ENCODE results near the gene ESRRA. TPM values are rescaled to one million over a fixed set of nuclear protein-coding genes. Genes with fewer than 3 reads are reported as not detected.

Gene ESRRA
- total and polyA plus RNA-seq, 2 experiments from 2014 or later: 17.2 to 38.6 TPM

GRCh38 chr11:64278576-64279190 is 26.6 kb upstream of the ESRRA start:
- in situ Hi-C loops (cut with MboI): no loop called here
- H3K9me3 ChIP-seq (ENCODE audit: low read depth): no peaks in the 10 kb centered on the region
- H3K9me2 ChIP-seq (ENCODE audit: insufficient read depth): no peaks in the 10 kb centered on the region
- no peaks in the 10 kb centered on the region for H4K20me1 ChIP-seq (ENCODE audit: insufficient read depth)
- TF ChIP-seq EZH2 (IDR thresholded peaks at IDR 0.05; ENCODE audit: insufficient read depth, poor library complexity, severe bottlenecking) (no peak), EZH2phosphoT487 (IDR thresholded peaks at IDR 0.05; ENCODE audit: insufficient read depth, low read depth) (no peak)
- H3K4me3 ChIP-seq: no peak overlapping the region
- no peak overlapping the region for H2AFZ ChIP-seq
- H3K27ac ChIP-seq: no peak overlapping the region
- no peak for DNase-seq
- 0 out of 2 replicates have a peak, but pooled peaks cover 8% of the 10 kb centered on the region for H3K36me3 ChIP-seq (ENCODE audit: low read depth)
- H3K27me3 ChIP-seq (replicated peaks; ENCODE audit: insufficient read depth): no peaks in the 10 kb centered on the region
- 82 to 84% methylated on average over 8 of the region's 8 CpGs for WGBS, 2 experiments (ENCODE audit: low coverage in 1 of 2, low lambda C conversion rate in 2 of 2, missing lambda C conversion rate in 2 of 2)
- H3K79me2 ChIP-seq (ENCODE audit: insufficient read depth): peaks cover 39% of the 10 kb centered on the region
- H3K4me1 ChIP-seq (ENCODE audit: insufficient read depth): peaks cover 16% of the 10 kb centered on the region
- no peak overlapping the region for H3K4me2 ChIP-seq (ENCODE audit: unreplicated experiment)
- H3K9ac ChIP-seq: no peak overlapping the region
- peaks cover 25% of the 10 kb centered on the region for H3F3A ChIP-seq (ENCODE audit: insufficient read depth)

DNA sequence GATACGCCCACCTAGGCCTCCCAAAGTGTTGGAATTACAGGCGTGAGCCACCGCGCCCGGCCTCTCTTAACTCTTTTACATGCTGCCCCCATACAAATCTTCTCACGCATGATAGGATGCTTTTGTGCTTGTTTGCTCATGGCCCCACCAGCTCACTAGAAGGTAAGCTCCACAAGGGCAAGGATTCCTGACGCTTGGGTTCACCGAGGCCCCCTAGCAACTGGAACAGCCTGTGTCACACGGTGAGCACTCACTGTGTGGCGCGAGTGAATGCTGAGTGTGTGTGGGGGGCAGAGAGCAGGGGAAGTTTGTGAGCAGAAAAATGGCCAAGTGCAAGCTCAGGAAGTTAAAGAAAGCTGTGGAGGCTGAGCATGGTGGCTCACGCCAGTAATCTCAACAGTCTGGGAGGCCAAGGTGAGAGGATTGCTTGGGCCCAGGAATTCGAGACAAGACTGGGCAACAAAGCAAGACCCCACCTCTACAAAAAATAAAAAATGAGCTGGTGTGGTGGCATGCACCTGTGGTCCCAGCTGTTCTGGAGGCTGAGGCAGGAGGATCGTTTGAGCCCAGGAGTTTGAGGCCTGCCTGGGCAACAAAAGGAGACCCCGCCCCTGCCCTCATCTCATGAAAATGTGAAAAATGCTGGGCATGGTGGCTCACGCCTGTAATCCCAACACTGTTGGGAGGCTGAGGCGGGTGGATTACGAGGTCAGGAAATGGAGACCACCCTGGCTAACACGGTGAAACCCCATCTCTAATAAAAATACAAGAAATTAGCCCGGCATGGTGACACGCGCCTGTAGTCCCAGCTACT is 23.2 kb upstream of the ESRRA start:
- in situ Hi-C loops (cut with MboI): no loop called here
- no peak for DNase-seq
- Histone ChIP-seq H3K79me2 (ENCODE audit: insufficient read depth) (peaks cover 34% of the 10 kb centered on the region), H3K4me1 (ENCODE audit: insufficient read depth) (peaks cover 5% of the 10 kb centered on the region), H3K27me3 (replicated peaks; ENCODE audit: insufficient read depth) (no peaks in the 10 kb centered on the region), H3K9me3 (ENCODE audit: low read depth) (no peaks in the 10 kb centered on the region), H3K4me2 (ENCODE audit: unreplicated experiment) (no peak overlapping the region), H3K4me3 (no peak overlapping the region), H4K20me1 (ENCODE audit: insufficient read depth) (no peaks in the 10 kb centered on the region), H2AFZ (no peak overlapping the region), H3K9me2 (ENCODE audit: insufficient read depth) (no peaks in the 10 kb centered on the region), H3K9ac (no peak overlapping the region), H3K36me3 (ENCODE audit: low read depth) (0 out of 2 replicates have a peak, but pooled peaks cover 8% of the 10 kb centered on the region), H3K27ac (no peak overlapping the region), H3F3A (ENCODE audit: insufficient read depth) (peaks cover 9% of the 10 kb centered on the region)
- WGBS, 2 experiments (ENCODE audit: low coverage in 1 of 2, low lambda C conversion rate in 2 of 2, missing lambda C conversion rate in 2 of 2): 93 to 95% methylated on average over 21 to 22 of the region's 22 CpGs
- TF ChIP-seq EZH2 (IDR thresholded peaks at IDR 0.05; ENCODE audit: insufficient read depth, poor library complexity, severe bottlenecking): no peak
- no peak for TF ChIP-seq EZH2phosphoT487 (IDR thresholded peaks at IDR 0.05; ENCODE audit: insufficient read depth, low read depth)

DNA sequence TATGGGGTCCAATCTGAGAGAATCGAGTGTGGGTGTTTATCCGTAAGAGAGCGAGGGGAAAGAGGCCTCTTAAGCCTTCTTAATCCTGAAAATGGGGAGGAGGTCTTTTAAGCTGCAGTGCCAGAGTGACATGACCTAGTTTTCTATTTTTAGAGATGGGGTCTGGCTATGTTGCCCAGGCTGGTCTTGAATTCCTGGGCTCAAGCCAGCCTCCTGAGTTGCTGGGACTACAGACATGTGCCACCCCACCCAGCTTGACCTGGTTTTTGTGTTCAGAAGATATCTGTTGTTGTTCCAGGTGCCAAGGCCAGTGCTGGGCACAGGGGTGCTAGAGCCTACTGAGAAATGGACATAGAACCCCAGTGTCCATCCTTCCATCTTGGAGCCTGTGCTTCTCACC is 22.2 kb upstream of the ESRRA start:
- Histone ChIP-seq H3K27ac (no peak overlapping the region), H4K20me1 (ENCODE audit: insufficient read depth) (no peaks in the 10 kb centered on the region), H3K79me2 (ENCODE audit: insufficient read depth) (peaks cover 39% of the 10 kb centered on the region), H3K4me3 (peak overlapping the region; percentile 88; the same call in 1 of the 2 replicates), H3K4me2 (ENCODE audit: unreplicated experiment) (no peak overlapping the region), H3K27me3 (replicated peaks; ENCODE audit: insufficient read depth) (no peaks in the 10 kb centered on the region), H3K4me1 (ENCODE audit: insufficient read depth) (no peaks in the 10 kb centered on the region), H3K9ac (peak overlapping the region; percentile 92), H2AFZ (no peak overlapping the region), H3K9me3 (ENCODE audit: low read depth) (no peaks in the 10 kb centered on the region), H3K36me3 (ENCODE audit: low read depth) (0 out of 2 replicates have a peak, but pooled peaks cover 5% of the 10 kb centered on the region), H3K9me2 (ENCODE audit: insufficient read depth) (no peaks in the 10 kb centered on the region), H3F3A (ENCODE audit: insufficient read depth) (no peaks in the 10 kb centered on the region; the same call in 1 of the 2 replicates)
- TF ChIP-seq EZH2 (IDR thresholded peaks at IDR 0.05; ENCODE audit: insufficient read depth, poor library complexity, severe bottlenecking) (no peak), EZH2phosphoT487 (IDR thresholded peaks at IDR 0.05; ENCODE audit: insufficient read depth, low read depth) (no peak)
- no peak for DNase-seq
- 97 to 98% methylated on average over 3 of the region's 3 CpGs for WGBS, 2 experiments (ENCODE audit: low coverage in 1 of 2, low lambda C conversion rate in 2 of 2, missing lambda C conversion rate in 2 of 2)
- in situ Hi-C loops (cut with MboI): no loop called here

DNA sequence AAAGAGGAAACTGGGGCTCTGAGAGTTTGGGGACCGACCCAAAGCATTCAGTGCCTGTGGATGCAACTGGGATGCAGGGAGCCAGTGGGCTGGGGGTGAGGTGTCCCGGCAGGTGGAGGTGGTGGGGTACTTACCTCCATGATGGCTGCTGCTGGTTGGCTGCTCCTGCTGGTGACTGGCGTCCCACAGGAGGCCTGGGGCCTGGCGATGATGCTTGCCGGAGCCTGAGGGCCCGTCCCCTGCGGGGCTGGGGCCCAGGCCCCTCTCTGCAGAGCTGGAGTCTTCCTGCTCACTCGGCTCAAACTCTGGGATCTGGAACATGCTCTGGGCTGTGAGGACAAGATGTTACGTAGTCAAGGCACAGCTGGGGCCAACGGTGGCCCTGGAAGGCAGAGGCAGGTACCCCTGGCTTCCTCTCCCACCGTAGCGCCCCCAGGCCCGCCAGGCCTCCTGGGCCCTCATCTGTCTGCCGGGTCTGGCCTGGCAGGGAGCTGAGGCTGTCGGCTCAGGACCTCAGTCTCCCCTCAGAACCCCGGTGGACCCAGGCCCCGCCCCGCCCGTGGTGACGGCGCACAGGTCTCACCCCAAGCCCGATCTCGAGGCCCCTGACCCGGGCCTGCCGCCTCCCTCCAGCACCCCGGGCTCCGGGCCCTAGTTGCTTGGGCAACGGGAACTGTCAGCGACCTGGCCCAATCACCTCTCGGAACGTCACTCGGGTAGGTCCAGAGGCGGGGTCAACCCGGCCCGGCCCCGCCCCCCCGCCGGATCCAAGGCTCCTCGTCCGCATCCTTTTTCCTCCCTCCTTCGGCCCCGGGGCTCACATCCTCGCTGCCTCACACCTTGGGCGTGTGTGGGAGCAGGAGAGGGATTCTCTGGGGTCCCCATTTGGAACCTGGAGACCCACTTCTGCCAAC is 21.0 kb upstream of the ESRRA start, which contains the start of gene BAD:
Gene BAD, minus strand, starts transcription at position 618 of the 914 bp plus-strand sequence. Its CDS starts 297 bp downstream, at position 321.
- TF ChIP-seq EZH2phosphoT487 (IDR thresholded peaks at IDR 0.05; ENCODE audit: insufficient read depth, low read depth) (no peak), EZH2 (IDR thresholded peaks at IDR 0.05; ENCODE audit: insufficient read depth, poor library complexity, severe bottlenecking) (no peak)
- H3K9me3 ChIP-seq (ENCODE audit: low read depth): no peaks in the 10 kb centered on the region
- 3 to 4% methylated on average over 37 to 39 of the region's 44 CpGs for WGBS, 2 experiments (ENCODE audit: low coverage in 1 of 2, low lambda C conversion rate in 2 of 2, missing lambda C conversion rate in 2 of 2)
- H3K4me3 ChIP-seq: peak within 1 kb of the TSS; percentile 88
- DNase-seq: peak; percentile 98
- in situ Hi-C loops (cut with MboI): no loop called here
- H3K4me2 ChIP-seq (ENCODE audit: unreplicated experiment): peak within 1 kb of the TSS; percentile 97
- no peaks in the 10 kb centered on the region for H3K27me3 ChIP-seq (replicated peaks; ENCODE audit: insufficient read depth)
- H4K20me1 ChIP-seq (ENCODE audit: insufficient read depth): no peaks in the 10 kb centered on the region
- peaks cover 39% of the 10 kb centered on the region for H3K79me2 ChIP-seq (ENCODE audit: insufficient read depth)
- H2AFZ ChIP-seq: peak within 1 kb of the TSS; percentile 85
- peak within 1 kb of the TSS; percentile 92 for H3K9ac ChIP-seq
- peak within 1 kb of the TSS; percentile 88 for H3K27ac ChIP-seq
- H3F3A ChIP-seq (ENCODE audit: insufficient read depth): no peaks in the 10 kb centered on the region
- no peaks in the 10 kb centered on the region for H3K9me2 ChIP-seq (ENCODE audit: insufficient read depth)
- no peaks in the 10 kb centered on the region for H3K4me1 ChIP-seq (ENCODE audit: insufficient read depth)
- H3K36me3 ChIP-seq (ENCODE audit: low read depth): 0 out of 2 replicates have a peak, but pooled peaks cover 5% of the 10 kb centered on the region

All from GM23248 (cell line).